GM18505 (cell line): ENCODE data around the gene FRAS1.
"Not testable (repeated sequence)": the region's sequence is repeated elsewhere in the genome, so short reads cannot be mapped to it uniquely, and the experiment has no call there.

Experiments used
- ATAC-seq: cut with Tn5 transposase; IDR thresholded peaks from one replicate; pipeline ENCODE4 v1.9.1; 2021; ENCODE audit not compliant: unreplicated experiment
- POLR2A ChIP-seq: IDR thresholded peaks from 4 replicates; pipeline ENCODE4 v1.6.1; 2011; ENCODE audit warnings: borderline replicate concordance; ENCODE audit not compliant: insufficient read depth, insufficient read length; ENCODE audit errors: extremely low read depth

Gene FRAS1

GRCh38 chr4:78527103-78527502, 470.0 kb downstream of the FRAS1 start:
- no peak for ATAC-seq
- no peak for TF ChIP-seq POLR2A

GRCh38 chr4:78527555-78527954, 470.4 kb downstream of the FRAS1 start:
- TF ChIP-seq POLR2A: no peak
- no peak for ATAC-seq

GRCh38 chr4:78528327-78528726, 471.2 kb downstream of the FRAS1 start:
- no peak for ATAC-seq
- no peak for TF ChIP-seq POLR2A

GRCh38 chr4:78529569-78530209, 472.6 kb downstream of the FRAS1 start:
- no peak for ATAC-seq
- no peak for TF ChIP-seq POLR2A

GRCh38 chr4:78532046-78532445, 474.9 kb downstream of the FRAS1 start:
- TF ChIP-seq POLR2A: no peak
- no peak for ATAC-seq

GRCh38 chr4:78533854-78534253, 476.7 kb downstream of the FRAS1 start:
- ATAC-seq: no peak
- TF ChIP-seq POLR2A: no peak

- no peak for ATAC-seq
- TF ChIP-seq POLR2A: no peak
Measured at GRCh38 chr4:78534286-78534955, 477.3 kb downstream of the FRAS1 start.

- TF ChIP-seq POLR2A: no peak
- no peak for ATAC-seq
Measured at GRCh38 chr4:78542373-78542772, 485.2 kb downstream of the FRAS1 start.

- no peak for ATAC-seq
- no peak for TF ChIP-seq POLR2A
Measured at GRCh38 chr4:78543424-78544125, 486.5 kb downstream of the FRAS1 start.

- TF ChIP-seq POLR2A: no peak
- no peak for ATAC-seq
Measured at GRCh38 chr4:78544678-78545077, 487.6 kb downstream of the FRAS1 start.

- ATAC-seq: no peak
- no peak for TF ChIP-seq POLR2A
Measured at GRCh38 chr4:78545275-78546246, 488.4 kb downstream of the FRAS1 start.

GRCh38 chr4:78547899-78548298, 490.8 kb downstream of the FRAS1 start:
- ATAC-seq: not testable (repeated sequence)

GRCh38 chr4:78548889-78549288, 491.8 kb downstream of the FRAS1 start:
- ATAC-seq: not testable (repeated sequence)
